Omental fat pad (tissue), 4 donors: Measurements from ENCODE around the gene NANS. TPM values are rescaled to one million over a fixed set of nuclear protein-coding genes. Genes with fewer than 3 reads are reported as not detected.

Experiments
- ATAC-seq: fragments of 150-250 bp; one replicate; pipeline ENCODE4 v1.9.1; 2016; ENCODE audit warnings: mild to moderate bottlenecking, moderate library complexity; ENCODE audit not compliant: low FRiP score
- DNase-seq: peaks from one replicate; pipeline ENCODE4 v3.0.0-alpha.2; 2019; ENCODE audit warnings: low spot score
- CTCF ChIP-seq, 3 donors: fragments of 450-650 bp; IDR thresholded peaks; one replicate each; pipeline ENCODE4 v1.5.1; 2016 to 2017; ENCODE audit warnings: antibody characterized with exemption in 3 of 3, mild to moderate bottlenecking in 3 of 3, moderate library complexity in 2 of 3
- total RNA-seq, 4 donors: library from RNA; depleted of rRNA; stranded (reverse); fragments of >200 nt; gene quantifications; one replicate each; pipeline ENCODE4 v1.1.0, GENCODE V29; 2016

NANS gene
- total RNA-seq, 4 donors from 2014 or later = 57.1 to 104 (median 60.4) TPM

DNA sequence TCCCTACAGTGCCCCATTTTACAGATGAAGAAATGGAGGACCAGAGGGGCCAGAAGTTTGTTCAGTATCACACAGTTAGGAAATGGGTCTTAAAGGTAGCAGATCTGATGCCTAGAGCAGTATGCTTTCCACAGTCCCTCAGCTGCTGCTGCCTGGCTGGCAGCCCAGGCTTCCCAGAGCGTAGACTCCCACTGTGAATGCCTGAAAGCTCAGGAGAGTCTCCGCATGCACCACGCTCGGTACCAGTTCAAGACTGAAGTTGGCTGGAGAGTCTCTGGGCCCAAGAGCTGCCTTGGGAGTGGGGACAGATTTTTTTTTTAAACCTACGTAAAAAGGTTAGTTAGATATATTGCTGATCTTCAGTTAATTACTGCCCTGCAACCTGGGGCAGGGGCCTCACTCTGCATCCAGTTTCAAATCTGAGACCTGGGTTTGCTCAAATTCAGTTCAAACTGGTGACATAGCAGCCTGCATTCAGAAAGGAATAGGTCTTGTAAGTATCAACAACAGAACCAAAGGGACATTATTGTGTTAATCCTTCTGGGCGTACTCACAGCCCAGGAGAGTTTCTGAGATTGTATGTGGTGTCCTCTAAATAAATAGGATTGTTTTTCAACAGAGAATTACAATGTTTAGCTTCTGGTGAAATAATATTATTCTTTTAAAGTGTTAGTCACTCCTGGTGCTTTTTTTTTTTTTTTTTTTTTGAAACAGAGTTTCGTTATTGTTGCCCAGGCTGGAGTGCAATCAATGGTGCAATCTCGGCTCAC lies 8.3 kb downstream of the NANS start:
- no peak for DNase-seq
- TF ChIP-seq CTCF (IDR thresholded peaks at IDR 0.05) = no peak
- ATAC-seq = no peak

GRCh38 chr9:98066235-98066634 lies 9.7 kb downstream of the NANS start:
- no peak for DNase-seq
- no peak for TF ChIP-seq CTCF (IDR thresholded peaks at IDR 0.05)
- ATAC-seq = no peak

- DNase-seq (no peak), ATAC-seq (no peak)
- no peak for TF ChIP-seq CTCF (IDR thresholded peaks at IDR 0.05)
Observed at GRCh38 chr9:98067184-98067583, 10.7 kb downstream of the NANS start.

GRCh38 chr9:98069551-98069950 lies 13.0 kb downstream of the NANS start:
- ATAC-seq = no peak
- no peak for DNase-seq
- no peak for TF ChIP-seq CTCF (IDR thresholded peaks at IDR 0.05)

DNA sequence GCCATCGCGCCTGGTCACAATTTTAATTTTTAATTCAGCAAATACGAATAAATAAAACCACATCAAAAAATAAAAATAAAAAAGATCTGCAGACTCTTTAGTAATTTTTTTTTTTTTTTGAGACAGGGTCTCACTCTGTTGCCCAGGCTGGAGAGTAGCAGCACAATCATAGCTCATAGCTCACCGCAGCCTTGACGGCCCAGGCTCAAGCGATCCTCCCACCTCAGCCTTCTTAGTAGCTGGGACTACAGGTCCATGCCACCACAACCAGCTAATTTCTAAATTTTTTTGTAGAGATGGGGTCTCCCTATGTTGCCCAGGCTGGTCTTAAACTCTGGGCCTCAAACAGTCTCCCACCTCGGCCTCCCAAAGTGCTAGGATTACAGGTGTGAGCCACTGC lies 14.2 kb downstream of the NANS start:
- TF ChIP-seq CTCF (IDR thresholded peaks at IDR 0.05) = no peak
- ATAC-seq (no peak), DNase-seq (no peak)

DNA sequence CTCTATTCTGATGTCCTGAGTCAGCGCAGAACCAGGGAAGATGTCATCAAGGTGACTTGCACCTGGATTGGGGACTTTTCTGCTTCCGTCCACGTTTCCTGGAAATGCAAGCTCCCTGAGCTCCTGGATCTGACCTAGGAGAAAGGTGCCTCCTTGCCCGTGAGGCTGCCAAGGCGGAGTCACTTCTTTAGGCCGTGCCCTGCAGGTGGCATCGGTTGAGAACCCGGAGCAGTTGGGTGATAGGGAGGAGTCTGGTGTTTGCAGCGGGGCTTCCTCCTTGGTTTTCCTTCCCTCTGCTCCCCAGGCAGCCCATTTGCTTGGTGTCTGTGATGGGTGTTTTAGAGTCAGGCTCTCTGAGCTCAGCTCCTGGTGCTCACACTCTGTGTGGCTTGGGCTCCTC lies 15.2 kb downstream of the NANS start:
- DNase-seq (no peak), ATAC-seq (no peak)
- no peak for TF ChIP-seq CTCF (IDR thresholded peaks at IDR 0.05)
